PFSK-1 (cell line): ENCODE results near the gene LIPA.

ENCODE experiments used
- FOXP2 ChIP-seq: optimal IDR thresholded peaks from 2 replicates; pipeline ENCODE3; 2011; ENCODE audit warnings: borderline replicate concordance, control low read depth, inconsistent platforms; ENCODE audit not compliant: insufficient read depth; ENCODE audit errors: extremely low read length, extremely low read depth
- POLR2AphosphoS5 ChIP-seq: IDR thresholded peaks from 2 replicates; pipeline ENCODE4 v1.6.1; 2012; ENCODE audit warnings: low read depth, mild to moderate bottlenecking, control low read depth, low read length, moderate library complexity
- SIN3A ChIP-seq: IDR thresholded peaks from 2 replicates; pipeline ENCODE4 v1.6.1; 2012; ENCODE audit warnings: mild to moderate bottlenecking, low read length, moderate library complexity, borderline replicate concordance; ENCODE audit not compliant: insufficient read depth
- TAF1 ChIP-seq: IDR thresholded peaks from 2 replicates; pipeline ENCODE4 v1.6.1; 2012; ENCODE audit warnings: low read length, control low read depth, borderline replicate concordance; ENCODE audit not compliant: insufficient read depth
- TF ChIP-seq, protein P1 (sequence below), 2 experiments: IDR thresholded peaks; 2 replicates each; pipeline versions ENCODE4 v1.6.1 to v1.8.0; 2011 to 2012; ENCODE audit warnings: low read depth in 2 of 2, low read length in 2 of 2, control low read depth in 1 of 2, inconsistent platforms in 1 of 2, mild to moderate bottlenecking in 1 of 2, moderate library complexity in 1 of 2; ENCODE audit not compliant: insufficient read depth in 1 of 2

Gene LIPA

DNA sequence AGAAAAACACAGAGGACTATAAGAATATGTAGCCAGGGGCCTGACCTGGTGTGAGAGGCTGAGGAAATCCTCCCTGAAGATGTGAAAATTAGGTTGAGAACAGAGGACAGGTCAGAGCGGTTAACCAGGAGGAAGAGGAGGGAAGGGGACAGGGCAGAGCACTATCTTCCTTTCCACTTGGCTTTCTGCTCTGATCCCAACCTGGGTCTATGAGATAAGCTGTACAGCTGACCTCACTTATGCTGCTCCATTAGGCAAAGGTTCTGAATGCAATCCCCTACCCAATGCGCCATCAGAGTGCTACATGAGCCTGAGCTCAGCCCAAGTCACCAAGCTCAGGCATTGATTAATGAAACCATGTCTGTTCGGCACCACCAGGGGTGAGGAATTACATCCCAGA lies 10.5 kb downstream of the LIPA start:
- TF ChIP-seq, protein P1, sequence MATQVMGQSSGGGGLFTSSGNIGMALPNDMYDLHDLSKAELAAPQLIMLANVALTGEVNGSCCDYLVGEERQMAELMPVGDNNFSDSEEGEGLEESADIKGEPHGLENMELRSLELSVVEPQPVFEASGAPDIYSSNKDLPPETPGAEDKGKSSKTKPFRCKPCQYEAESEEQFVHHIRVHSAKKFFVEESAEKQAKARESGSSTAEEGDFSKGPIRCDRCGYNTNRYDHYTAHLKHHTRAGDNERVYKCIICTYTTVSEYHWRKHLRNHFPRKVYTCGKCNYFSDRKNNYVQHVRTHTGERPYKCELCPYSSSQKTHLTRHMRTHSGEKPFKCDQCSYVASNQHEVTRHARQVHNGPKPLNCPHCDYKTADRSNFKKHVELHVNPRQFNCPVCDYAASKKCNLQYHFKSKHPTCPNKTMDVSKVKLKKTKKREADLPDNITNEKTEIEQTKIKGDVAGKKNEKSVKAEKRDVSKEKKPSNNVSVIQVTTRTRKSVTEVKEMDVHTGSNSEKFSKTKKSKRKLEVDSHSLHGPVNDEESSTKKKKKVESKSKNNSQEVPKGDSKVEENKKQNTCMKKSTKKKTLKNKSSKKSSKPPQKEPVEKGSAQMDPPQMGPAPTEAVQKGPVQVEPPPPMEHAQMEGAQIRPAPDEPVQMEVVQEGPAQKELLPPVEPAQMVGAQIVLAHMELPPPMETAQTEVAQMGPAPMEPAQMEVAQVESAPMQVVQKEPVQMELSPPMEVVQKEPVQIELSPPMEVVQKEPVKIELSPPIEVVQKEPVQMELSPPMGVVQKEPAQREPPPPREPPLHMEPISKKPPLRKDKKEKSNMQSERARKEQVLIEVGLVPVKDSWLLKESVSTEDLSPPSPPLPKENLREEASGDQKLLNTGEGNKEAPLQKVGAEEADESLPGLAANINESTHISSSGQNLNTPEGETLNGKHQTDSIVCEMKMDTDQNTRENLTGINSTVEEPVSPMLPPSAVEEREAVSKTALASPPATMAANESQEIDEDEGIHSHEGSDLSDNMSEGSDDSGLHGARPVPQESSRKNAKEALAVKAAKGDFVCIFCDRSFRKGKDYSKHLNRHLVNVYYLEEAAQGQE (IDR thresholded peaks at IDR 0.05; ENCODE audit: insufficient read depth in 1 of 2, low read depth in 2 of 2, low read length in 2 of 2), result no peak
- no peak for TF ChIP-seq FOXP2
- TF ChIP-seq SIN3A, result no peak
- TF ChIP-seq TAF1, result no peak
- no peak for TF ChIP-seq POLR2AphosphoS5

DNA sequence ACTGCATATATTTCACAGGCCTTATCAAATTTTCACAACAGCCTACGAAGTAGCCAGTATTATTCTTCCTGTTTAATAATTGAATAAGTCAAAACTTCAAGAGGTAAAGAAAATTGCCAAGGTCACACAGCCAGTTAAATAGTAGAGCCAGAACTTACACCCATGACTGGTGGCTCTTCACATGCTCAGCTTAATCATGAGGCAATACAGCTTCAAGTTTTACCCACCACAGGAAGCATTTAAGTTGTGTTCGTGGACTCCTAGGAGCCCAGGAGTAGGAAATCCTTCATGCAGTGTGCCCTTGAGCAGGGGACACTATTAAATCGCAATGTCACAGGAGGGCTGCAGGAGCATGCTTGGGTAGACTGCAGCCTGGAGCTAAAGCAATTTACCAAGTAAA lies 11.1 kb downstream of the LIPA start:
- TF ChIP-seq, protein P1 (IDR thresholded peaks at IDR 0.05; ENCODE audit: insufficient read depth in 1 of 2, low read depth in 2 of 2, low read length in 2 of 2), result no peak
- no peak for TF ChIP-seq POLR2AphosphoS5
- TF ChIP-seq FOXP2, result no peak
- no peak for TF ChIP-seq TAF1
- TF ChIP-seq SIN3A, result no peak

DNA sequence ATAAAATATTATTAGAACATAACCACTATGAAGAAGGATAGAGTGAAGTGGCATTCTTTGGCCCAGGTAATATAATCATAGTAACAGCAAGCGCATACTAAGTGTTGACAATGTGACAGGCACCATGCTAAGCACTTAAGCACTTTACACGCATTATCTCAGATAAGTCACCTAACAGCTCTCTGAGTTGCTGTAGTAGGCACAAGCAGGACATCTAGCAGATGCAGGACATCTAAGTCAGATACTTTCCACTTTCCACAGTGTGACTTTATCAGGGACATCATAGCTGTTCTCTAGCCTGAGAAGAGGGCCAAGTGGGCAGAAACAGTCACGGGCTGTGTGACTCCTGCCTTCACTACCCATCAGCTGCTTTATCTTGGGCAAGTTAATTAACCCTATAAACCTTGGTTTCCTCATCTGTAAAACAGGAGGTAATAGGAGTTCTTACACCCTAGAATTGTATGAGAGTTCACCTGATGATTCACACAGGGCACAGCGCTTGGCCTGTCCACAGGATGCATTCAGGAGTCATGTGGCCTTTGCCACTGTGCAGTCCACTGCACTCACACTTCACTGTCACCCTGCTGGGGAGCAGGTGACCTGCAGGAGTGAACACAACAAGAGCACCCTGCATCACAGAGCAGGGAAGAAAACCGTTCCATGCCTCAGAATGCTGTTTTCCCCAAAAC lies 12.5 kb downstream of the LIPA start:
- TF ChIP-seq FOXP2, result no peak

DNA sequence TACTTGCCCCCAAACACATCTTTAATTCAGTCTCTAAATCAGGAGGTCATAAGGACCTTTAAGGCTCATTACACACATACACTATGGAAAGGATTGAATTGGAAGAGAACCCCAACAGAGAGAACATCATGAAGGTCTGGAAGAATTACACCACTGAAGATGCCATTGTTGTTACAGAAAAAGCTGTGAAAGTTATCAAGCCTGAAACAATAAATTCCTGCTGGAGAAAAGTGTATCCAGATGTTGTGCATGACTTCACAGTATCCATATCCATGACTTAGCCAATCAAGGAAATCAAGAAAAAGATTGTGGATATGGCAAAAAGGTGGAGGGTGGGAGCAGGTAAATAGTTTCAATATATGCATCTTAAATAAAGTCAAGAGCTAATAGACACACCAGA lies 13.7 kb downstream of the LIPA start:
- TF ChIP-seq TAF1, result no peak
- TF ChIP-seq, protein P1 (IDR thresholded peaks at IDR 0.05; ENCODE audit: insufficient read depth in 1 of 2, low read depth in 2 of 2, low read length in 2 of 2), result no peak
- TF ChIP-seq FOXP2, result no peak
- TF ChIP-seq POLR2AphosphoS5, result no peak
- no peak for TF ChIP-seq SIN3A

DNA sequence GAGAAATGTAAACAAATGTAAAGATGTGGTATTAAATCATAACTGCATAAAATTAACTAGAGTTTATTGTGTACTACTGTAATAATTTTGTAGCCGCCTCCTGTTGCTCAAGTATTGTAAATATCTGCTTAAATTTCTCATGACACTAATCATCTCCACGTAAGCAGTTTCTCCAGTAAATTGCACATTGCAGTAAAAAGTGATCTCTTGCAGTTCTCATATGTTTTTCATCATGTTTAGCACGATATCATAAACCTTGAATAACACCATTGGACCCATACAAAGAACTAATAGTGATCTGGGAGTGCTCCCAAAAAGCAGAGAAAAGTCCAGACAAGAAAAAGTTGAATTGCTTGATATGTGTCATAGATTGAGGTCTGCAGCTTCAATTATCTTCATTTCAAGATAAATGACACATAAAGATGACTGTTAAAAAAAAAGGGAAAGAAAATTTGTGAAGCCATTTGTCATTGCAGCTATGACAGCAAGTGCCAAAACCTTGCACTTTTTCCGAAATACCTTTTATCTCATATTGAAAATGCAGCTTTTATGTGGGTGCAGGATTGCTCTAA lies 15.3 kb downstream of the LIPA start:
- TF ChIP-seq SIN3A, result no peak
- no peak for TF ChIP-seq POLR2AphosphoS5
- TF ChIP-seq FOXP2, result no peak
- TF ChIP-seq TAF1, result no peak
- TF ChIP-seq, protein P1 (IDR thresholded peaks at IDR 0.05; ENCODE audit: insufficient read depth in 1 of 2, low read depth in 2 of 2, low read length in 2 of 2), result no peak
